Lower leg skin (tissue), 4 donors: Measurements from ENCODE around the gene UTP18. TPM values are rescaled to one million over a fixed set of nuclear protein-coding genes. Genes with fewer than 3 reads are reported as not detected.
"Not testable (repeated sequence)": the region's sequence is repeated elsewhere in the genome, so short reads cannot be mapped to it uniquely, and the experiment has no call there.

Source experiments
- DNase-seq, 2 donors: peaks; one replicate each; pipeline ENCODE4 v3.0.0-alpha.2; 2019; ENCODE audit warnings: low spot score in 2 of 2
- H3K4me3 ChIP-seq: fragments of 200-600 bp; sonication (generic); 2 replicates; pipeline ENCODE4 v1.5.1; 2017; ENCODE audit warnings: mild to moderate bottlenecking, low read depth; ENCODE audit not compliant: poor library complexity, severe bottlenecking
- CTCF ChIP-seq, 3 donors: fragments of 450-650 bp; IDR thresholded peaks; one replicate each; pipeline ENCODE4 v1.5.1; 2016; ENCODE audit warnings: antibody characterized with exemption in 3 of 3, mild to moderate bottlenecking in 3 of 3, moderate library complexity in 2 of 3
- POLR2A ChIP-seq, 2 donors: fragments of 450-650 bp; IDR thresholded peaks; one replicate each; pipeline ENCODE4 v1.6.1; 2016 to 2017; ENCODE audit warnings: antibody characterized with exemption in 2 of 2, mild to moderate bottlenecking in 1 of 2, moderate library complexity in 1 of 2
- WGBS, 2 donors: methylation state at CpG; one replicate each; pipeline ENCODE4 v1.1.5; 2018; 5-methylcytosine and 5-hydroxymethylcytosine counted together
- intact Hi-C: fragments of 100-400 bp; cut with DNase I; formaldehyde crosslinking; loops from one replicate; pipeline ENCODE4 v1.15.0; 2023; ENCODE audit warnings: low total_unique reads
- total RNA-seq, 4 donors: library from RNA; depleted of rRNA; stranded (reverse); fragments of >200 nt; gene quantifications; one replicate each; pipeline ENCODE4 v1.1.0, GENCODE V29; 2016

UTP18 gene
- total RNA-seq, 4 donors from 2014 or later, result 30.4 to 55.2 (median 41.6) TPM

GRCh38 chr17:51275381-51275780 lies 15.0 kb downstream of the UTP18 start:
- DNase-seq, result no peak
- intact Hi-C loops, result no loop called here
- TF ChIP-seq POLR2A (IDR thresholded peaks at IDR 0.05) (no peak), CTCF (IDR thresholded peaks at IDR 0.05) (no peak)
- WGBS, 2 donors, result 89 to 95% methylated on average over 1 of the region's 1 CpG
- H3K4me3 ChIP-seq, result no peak overlapping the region

DNA sequence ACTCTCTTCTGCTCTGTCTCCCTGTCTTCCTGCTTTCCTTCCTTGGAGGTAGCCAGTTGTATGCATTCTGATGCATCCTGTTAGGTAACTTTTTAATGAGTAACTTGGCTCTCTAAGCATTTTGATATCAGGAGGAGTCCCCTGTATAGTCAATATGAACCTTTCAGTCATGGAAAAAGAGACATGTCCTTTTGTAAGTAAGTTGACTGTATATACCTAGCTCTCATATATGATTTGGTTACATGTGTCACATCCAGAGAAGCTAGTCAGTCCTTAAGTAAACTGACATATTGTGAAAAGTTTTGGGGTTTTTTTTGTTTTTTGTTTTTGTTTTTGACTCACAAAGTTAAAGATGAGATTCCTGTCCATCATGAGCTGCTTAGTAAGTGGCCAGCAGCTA lies 18.8 kb downstream of the UTP18 start:
- no peak overlapping the region for H3K4me3 ChIP-seq
- TF ChIP-seq POLR2A (IDR thresholded peaks at IDR 0.05) (no peak), CTCF (IDR thresholded peaks at IDR 0.05) (no peak)
- no peak for DNase-seq
- intact Hi-C loops, result no loop called here

DNA sequence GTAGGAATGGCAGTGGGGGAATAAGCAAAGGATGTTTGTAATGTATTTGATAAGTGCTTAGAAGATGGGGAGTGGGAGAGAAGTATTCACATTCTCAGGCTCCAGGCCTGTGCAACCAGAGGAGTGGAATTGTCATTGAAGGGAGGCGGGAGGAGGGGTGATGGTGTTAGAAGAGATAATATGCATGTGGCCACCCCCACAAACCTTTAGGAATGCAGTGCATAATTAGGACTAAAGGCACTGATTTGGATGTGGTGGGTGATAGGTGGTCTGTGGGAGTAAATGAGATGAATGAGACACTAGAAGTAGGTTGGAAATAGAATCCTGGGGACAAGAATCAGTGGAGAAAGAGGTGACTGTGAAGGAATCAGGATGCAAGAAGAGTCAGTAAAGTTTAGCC lies 27.1 kb downstream of the UTP18 start:
- no peak for TF ChIP-seq CTCF (IDR thresholded peaks at IDR 0.05)
- no peak overlapping the region for H3K4me3 ChIP-seq
- 100% methylated on average over 1 of the region's 1 CpG for WGBS, 2 donors
- no peak for DNase-seq
- intact Hi-C loops, result no loop called here

DNA sequence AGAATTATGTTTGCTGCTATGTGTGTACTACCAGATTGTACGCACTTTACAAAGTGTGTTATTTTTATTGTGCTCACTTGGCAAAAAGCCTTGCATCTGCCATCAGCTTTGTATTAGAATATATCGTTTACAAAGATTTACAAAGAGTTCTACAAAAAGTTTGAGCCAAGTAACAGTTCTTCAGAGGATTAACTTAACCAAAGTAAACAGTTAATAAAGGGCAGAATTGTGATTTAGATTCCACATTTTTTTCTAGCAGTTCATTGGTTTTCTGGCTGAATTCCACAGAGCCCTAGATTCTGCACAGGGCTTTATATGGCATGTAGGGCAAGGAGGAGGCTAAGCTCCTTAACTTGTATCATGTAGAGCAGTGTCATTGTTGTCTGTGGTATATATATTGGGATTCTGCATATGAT lies 29.4 kb downstream of the UTP18 start:
- WGBS, 2 donors, result 79 to 91% methylated on average over 2 of the region's 2 CpGs
- TF ChIP-seq POLR2A (IDR thresholded peaks at IDR 0.05), result no peak
- TF ChIP-seq CTCF (IDR thresholded peaks at IDR 0.05), result no peak
- no peak for DNase-seq
- no peak overlapping the region for H3K4me3 ChIP-seq
- intact Hi-C loops, result no loop called here

DNA sequence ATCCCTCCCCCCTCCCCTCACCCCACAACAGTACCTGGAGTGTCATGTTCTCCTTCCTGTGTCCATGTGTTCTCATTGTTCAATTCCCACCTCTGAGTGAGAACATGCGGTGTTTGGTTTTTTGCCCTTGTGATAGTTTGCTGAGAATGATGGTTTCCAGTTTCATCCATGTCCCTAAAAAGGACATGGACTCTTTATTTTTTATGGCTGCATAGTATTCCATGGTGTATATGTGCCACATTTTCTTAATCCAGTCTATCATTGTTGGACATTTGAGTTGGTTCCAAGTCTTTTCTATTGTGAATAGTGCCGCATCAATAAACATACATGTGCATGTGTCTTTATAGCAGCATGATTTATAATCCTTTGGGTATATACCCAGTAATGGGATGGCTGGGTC lies 34.0 kb downstream of the UTP18 start:
- DNase-seq, H3K4me3 ChIP-seq, intact Hi-C loops: not testable (repeated sequence)
- 100% methylated on average over 2 of the region's 2 CpGs for WGBS, 2 donors

DNA sequence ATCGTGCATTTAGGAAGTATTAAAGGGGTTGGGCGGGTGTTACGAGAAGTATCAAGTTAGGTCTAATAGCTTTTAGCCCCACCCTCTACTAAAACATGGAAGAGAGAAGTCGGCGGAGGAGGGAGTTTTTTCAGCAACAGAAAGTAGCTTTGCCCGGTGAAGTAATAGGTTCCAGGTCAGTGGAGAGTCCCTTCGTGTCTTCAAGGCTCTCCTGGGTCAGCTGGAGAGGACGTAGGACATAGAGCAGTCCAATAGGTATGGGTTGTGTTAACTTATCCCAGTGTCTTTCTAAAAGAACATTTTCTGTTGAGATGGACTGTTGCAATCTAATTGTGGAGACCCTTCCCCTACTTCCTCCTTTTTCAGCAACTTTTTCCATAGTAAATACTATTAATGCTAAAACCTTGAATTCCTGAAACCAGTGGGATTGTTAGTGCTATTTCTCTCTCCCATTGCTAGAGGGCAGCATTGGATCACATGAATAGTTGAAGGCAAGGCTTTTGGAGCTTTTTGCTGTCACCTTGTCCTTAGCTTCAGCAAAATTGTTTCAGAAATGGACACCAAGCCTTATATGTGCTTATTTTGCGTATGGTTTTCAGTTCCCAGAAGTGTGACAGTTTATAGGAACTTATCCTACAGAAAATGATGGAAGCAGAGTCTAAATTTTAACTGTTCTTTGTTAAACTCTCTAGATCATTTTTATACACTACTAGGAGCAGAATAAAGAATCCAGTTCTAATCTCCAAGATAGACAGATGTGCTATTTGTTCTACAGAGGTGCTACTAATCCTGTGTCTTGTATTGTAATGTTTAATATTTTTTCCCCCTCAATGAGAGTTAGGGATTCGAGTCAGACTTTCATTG lies 38.4 kb downstream of the UTP18 start:
- no peak for DNase-seq
- no peak overlapping the region for H3K4me3 ChIP-seq
- intact Hi-C loops, result no loop called here
- no peak for TF ChIP-seq POLR2A (IDR thresholded peaks at IDR 0.05)
- TF ChIP-seq CTCF (IDR thresholded peaks at IDR 0.05), result no peak
- WGBS, 2 donors, result 62 to 71% methylated on average over 10 of the region's 10 CpGs
